PC-3 (cell line): Measurements from ENCODE around the gene YIF1B. TPM values are rescaled to one million over a fixed set of nuclear protein-coding genes. Genes with fewer than 3 reads are reported as not detected.

ENCODE experiments used
- ATAC-seq: fragments of 200-7000 bp; cut with Tn5 transposase; 2 replicates; pipeline ENCODE4 v1.9.1; 2020; ENCODE audit warnings: mild to moderate bottlenecking, moderate library complexity
- BruUV-seq: library from RNA; stranded (reverse); fragments of 400-500 nt; replicated peaks from 2 replicates; lab custom pipeline; 2021; lab: Mats Ljungman, UMichigan
- CTCF ChIA-PET: fragments of 300-600 bp; sonication (Branson Sonifier 250); formaldehyde crosslinking; loops from one replicate; lab custom pipeline; 2022; ENCODE audit warnings: antibody characterized with exemption; lab: Charles Lee
- POLR2A ChIA-PET: fragments of 300-600 bp; sonication (Branson Sonifier 250); formaldehyde crosslinking; loops from one replicate; lab custom pipeline; 2022; ENCODE audit warnings: antibody characterized with exemption; ENCODE audit not compliant: unreplicated experiment; lab: Charles Lee
- DNase-seq: peaks from one replicate; pipeline ENCODE4 v3.0.0-alpha.2; 2015
- H2AFZ ChIP-seq: fragments of 300-600 bp; sonication (generic); 2 replicates; pipeline ENCODE4 v1.6.0; 2016; ENCODE audit warnings: antibody characterized with exemption, low read length
- H3F3A ChIP-seq: fragments of 300-600 bp; sonication (generic); one replicate; pipeline ENCODE4 v1.6.0; 2017; ENCODE audit warnings: antibody characterized with exemption, low read length, control low read depth, mild to moderate bottlenecking; ENCODE audit not compliant: unreplicated experiment
- H3K27ac ChIP-seq: fragments of 300-600 bp; sonication (generic); 2 replicates; pipeline ENCODE4 v1.5.1; 2016; ENCODE audit warnings: mild to moderate bottlenecking, low read length
- H3K27me3 ChIP-seq: fragments of 300-600 bp; sonication (generic); 2 replicates; pipeline ENCODE4 v1.6.1; 2016; ENCODE audit warnings: low read length, mixed read lengths
- H3K36me3 ChIP-seq: fragments of 300-600 bp; sonication (generic); 2 replicates; pipeline ENCODE4 v1.6.1; 2016; ENCODE audit warnings: low read depth, mixed run types, low read length, mixed read lengths
- H3K4me1 ChIP-seq: fragments of 300-600 bp; sonication (generic); 2 replicates; pipeline ENCODE4 v1.5.1; 2016; ENCODE audit warnings: low read length; ENCODE audit not compliant: insufficient read depth
- H3K4me2 ChIP-seq: fragments of 300-600 bp; sonication (generic); 2 replicates; pipeline ENCODE4 v1.6.0; 2016; ENCODE audit warnings: low read length
- H3K4me3 ChIP-seq: fragments of 300-600 bp; sonication (generic); 2 replicates; pipeline ENCODE4 v1.5.1; 2016; ENCODE audit warnings: mild to moderate bottlenecking, low read length, mixed read lengths
- H3K79me2 ChIP-seq: fragments of 300-600 bp; sonication (generic); 2 replicates; pipeline ENCODE4 v1.6.1; 2017; ENCODE audit warnings: low read length, mixed read lengths
- H3K9ac ChIP-seq: fragments of 300-600 bp; sonication (generic); 2 replicates; pipeline ENCODE4 v1.6.0; 2016; ENCODE audit warnings: mild to moderate bottlenecking, low read length
- H3K9me2 ChIP-seq: fragments of 300-600 bp; sonication (generic); replicated peaks from 2 replicates; pipeline ENCODE4 v1.6.1; 2016; ENCODE audit warnings: mixed run types, low read length, mixed read lengths
- H3K9me3 ChIP-seq: fragments of 300-600 bp; sonication (generic); 2 replicates; pipeline ENCODE4 v1.6.1; 2016; ENCODE audit warnings: low read length, mixed read lengths
- H4K20me1 ChIP-seq: fragments of 300-600 bp; sonication (generic); 2 replicates; pipeline ENCODE4 v1.6.1; 2016; ENCODE audit warnings: low read length, mixed read lengths
- EZH2 ChIP-seq: fragments of 300-600 bp; sonication (generic); IDR thresholded peaks from one replicate; pipeline ENCODE4 v1.6.1; 2017; ENCODE audit warnings: antibody characterized with exemption, mild to moderate bottlenecking, low read length; ENCODE audit not compliant: unreplicated experiment
- EZH2phosphoT487 ChIP-seq: fragments of 300-600 bp; sonication (generic); IDR thresholded peaks from 2 replicates; pipeline ENCODE4 v1.6.1; 2018; ENCODE audit warnings: mild to moderate bottlenecking, antibody characterized with exemption, low read length, borderline replicate concordance
- intact Hi-C: fragments of 100-400 bp; cut with micrococcal nuclease; formaldehyde crosslinking; loops from 2 replicates; pipeline ENCODE4 v1.9.0; 2023
- total RNA-seq: library from RNA; depleted of rRNA; stranded (reverse); fragments of >200 nt; gene quantifications from 2 replicates; pipeline ENCODE4 v1.2.3, GENCODE V29; 2014
- TF ChIP-seq, protein P1 (sequence below): fragments of 300-600 bp; sonication (generic); conservative IDR thresholded peaks from 2 replicates; pipeline ENCODE4 v1.5.1; 2017; ENCODE audit warnings: antibody characterized with exemption, low read depth, mild to moderate bottlenecking, low read length

YIF1B gene
- total RNA-seq, 1 experiment from 2014 or later = 72.3 TPM

DNA sequence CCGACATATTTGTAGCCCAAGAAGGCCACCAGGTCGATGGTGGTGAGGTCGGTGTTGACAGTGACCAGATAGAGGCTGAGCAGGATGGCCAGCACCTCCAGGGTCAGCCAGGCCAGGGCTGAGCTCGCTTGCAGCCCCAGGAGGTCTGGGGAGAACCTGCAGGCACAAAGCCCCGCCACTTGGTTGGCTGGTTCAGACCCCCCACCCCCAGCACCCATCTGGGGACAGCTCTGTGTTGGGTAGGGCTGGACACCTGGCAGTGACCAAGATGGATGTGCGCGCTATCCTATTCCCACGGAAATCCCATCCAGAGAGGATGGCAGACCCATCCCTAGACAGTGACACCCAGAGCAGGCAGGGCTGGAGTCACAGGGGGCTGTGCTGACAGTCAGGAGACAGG is 8.2 kb downstream of the YIF1B start:
- no peak overlapping the region for H3K27ac ChIP-seq

DNA sequence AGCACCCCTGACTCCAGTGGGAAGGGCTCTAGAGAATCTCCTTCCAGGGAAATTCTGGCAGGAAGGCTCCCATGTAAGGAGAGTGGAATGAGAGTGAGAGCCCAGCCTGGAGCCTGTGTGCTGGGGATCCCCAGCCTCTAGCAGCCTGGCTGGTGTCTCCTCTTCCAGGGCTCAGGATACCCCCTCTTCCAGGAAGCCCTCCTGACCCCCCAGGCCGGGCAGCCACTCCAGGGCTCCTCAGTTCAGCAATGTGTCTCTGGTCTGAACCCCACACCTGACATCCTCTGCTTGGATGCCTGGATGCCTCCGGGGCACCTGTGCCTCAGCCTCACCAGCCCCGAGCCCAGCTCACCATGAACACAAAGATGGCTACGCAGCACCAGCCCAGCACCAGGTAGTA is 8.7 kb downstream of the YIF1B start:
- TF ChIP-seq EZH2 (no peak), EZH2phosphoT487 (no peak)
- TF ChIP-seq, protein P1, sequence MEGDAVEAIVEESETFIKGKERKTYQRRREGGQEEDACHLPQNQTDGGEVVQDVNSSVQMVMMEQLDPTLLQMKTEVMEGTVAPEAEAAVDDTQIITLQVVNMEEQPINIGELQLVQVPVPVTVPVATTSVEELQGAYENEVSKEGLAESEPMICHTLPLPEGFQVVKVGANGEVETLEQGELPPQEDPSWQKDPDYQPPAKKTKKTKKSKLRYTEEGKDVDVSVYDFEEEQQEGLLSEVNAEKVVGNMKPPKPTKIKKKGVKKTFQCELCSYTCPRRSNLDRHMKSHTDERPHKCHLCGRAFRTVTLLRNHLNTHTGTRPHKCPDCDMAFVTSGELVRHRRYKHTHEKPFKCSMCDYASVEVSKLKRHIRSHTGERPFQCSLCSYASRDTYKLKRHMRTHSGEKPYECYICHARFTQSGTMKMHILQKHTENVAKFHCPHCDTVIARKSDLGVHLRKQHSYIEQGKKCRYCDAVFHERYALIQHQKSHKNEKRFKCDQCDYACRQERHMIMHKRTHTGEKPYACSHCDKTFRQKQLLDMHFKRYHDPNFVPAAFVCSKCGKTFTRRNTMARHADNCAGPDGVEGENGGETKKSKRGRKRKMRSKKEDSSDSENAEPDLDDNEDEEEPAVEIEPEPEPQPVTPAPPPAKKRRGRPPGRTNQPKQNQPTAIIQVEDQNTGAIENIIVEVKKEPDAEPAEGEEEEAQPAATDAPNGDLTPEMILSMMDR = no peak
- ChIA-PET POLR2A (no interaction called here), CTCF (no interaction called here)
- intact Hi-C loops = no loop called here
- H3K4me1 ChIP-seq = peaks cover 22% of the 10 kb centered on the region
- no peaks in the 10 kb centered on the region for H3K9me2 ChIP-seq
- H3K9ac ChIP-seq = no peak overlapping the region
- no peak overlapping the region for H3K4me3 ChIP-seq
- H3K4me2 ChIP-seq = no peak overlapping the region
- H3K79me2 ChIP-seq = peaks cover 31% of the 10 kb centered on the region
- no peaks in the 10 kb centered on the region for H4K20me1 ChIP-seq
- no peaks in the 10 kb centered on the region for H3F3A ChIP-seq
- H3K27me3 ChIP-seq = no peaks in the 10 kb centered on the region
- no peaks in the 10 kb centered on the region for H3K36me3 ChIP-seq
- BruUV-seq = no TSS peak
- no peaks in the 10 kb centered on the region for H3K9me3 ChIP-seq
- no peak for ATAC-seq
- H3K27ac ChIP-seq = no peak overlapping the region
- no peak overlapping the region for H2AFZ ChIP-seq
- no peak for DNase-seq

More for the DNA sequence above, 8.2 kb downstream of the YIF1B start:
- ChIA-PET CTCF (no interaction called here), POLR2A (no interaction called here)
- DNase-seq (no peak), ATAC-seq (no peak)
- Histone ChIP-seq H2AFZ (no peak overlapping the region), H3K4me3 (no peak overlapping the region), H3K9me3 (no peaks in the 10 kb centered on the region), H4K20me1 (no peaks in the 10 kb centered on the region), H3K9me2 (no peaks in the 10 kb centered on the region), H3K4me2 (no peak overlapping the region), H3K79me2 (peaks cover 31% of the 10 kb centered on the region), H3K9ac (no peak overlapping the region), H3K36me3 (no peaks in the 10 kb centered on the region), H3F3A (no peaks in the 10 kb centered on the region), H3K4me1 (peaks cover 17% of the 10 kb centered on the region), H3K27me3 (no peaks in the 10 kb centered on the region)
- TF ChIP-seq EZH2phosphoT487 (no peak), EZH2 (no peak)
- TF ChIP-seq, protein P1 = no peak
- no TSS peak for BruUV-seq
- intact Hi-C loops = no loop called here

DNA sequence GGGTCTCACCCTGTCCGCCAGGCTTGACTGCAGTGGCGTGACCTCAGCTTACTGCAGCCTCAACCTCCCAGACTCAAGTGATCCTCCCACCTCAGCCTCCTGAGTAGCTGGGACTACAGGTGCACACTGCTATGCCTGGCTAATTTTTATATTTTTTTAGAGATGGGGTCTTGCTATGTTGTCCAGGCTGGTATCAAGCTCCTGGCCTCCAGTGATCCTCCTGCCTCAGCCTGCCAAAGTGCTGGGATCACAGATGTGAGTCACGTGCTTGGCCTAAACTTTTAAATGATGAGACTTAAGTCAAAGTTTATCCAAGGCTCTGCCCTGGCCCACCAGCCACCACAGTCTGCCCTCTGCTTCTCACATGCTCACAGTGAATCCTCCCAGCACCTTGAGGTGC is 9.5 kb downstream of the YIF1B start:
- TF ChIP-seq, protein P1 = no peak
- no peak for TF ChIP-seq EZH2phosphoT487
- TF ChIP-seq EZH2 = no peak
- Histone ChIP-seq H3K4me1 (peaks cover 22% of the 10 kb centered on the region), H3K4me3 (no peak overlapping the region), H4K20me1 (no peaks in the 10 kb centered on the region), H3K79me2 (peaks cover 31% of the 10 kb centered on the region), H3K4me2 (no peak overlapping the region), H2AFZ (no peak overlapping the region), H3K9ac (no peak overlapping the region), H3F3A (no peaks in the 10 kb centered on the region), H3K36me3 (no peaks in the 10 kb centered on the region), H3K27me3 (no peaks in the 10 kb centered on the region), H3K27ac (no peak overlapping the region), H3K9me2 (no peaks in the 10 kb centered on the region), H3K9me3 (no peaks in the 10 kb centered on the region)
- BruUV-seq = no TSS peak
- intact Hi-C loops = no loop called here
- CTCF ChIA-PET = no interaction called here
- POLR2A ChIA-PET = no interaction called here
- DNase-seq (no peak), ATAC-seq (no peak)
